ENCODE data around the gene GLIS1. TPM values are rescaled to one million over a fixed set of nuclear protein-coding genes. Genes with fewer than 3 reads are reported as not detected.

Gene GLIS1
- total and polyA plus RNA-seq, 2 of the 8 experiments (the other 6 are each of a cell fraction or from before 2014, with no cell fraction given): 0.15 to 0.22 TPM

GRCh38 chr1:53527368-53527767 lies 211.6 kb downstream of the GLIS1 start:
- Histone ChIP-seq H2BK5ac (ENCODE audit: low read depth, low read length) (no peak overlapping the region), H3K36me3 (ENCODE audit: control insufficient read depth in 2 of 4, insufficient read depth in 4 of 4, low read length in 3 of 4) (no peaks in the 10 kb centered on the region), H2BK20ac (ENCODE audit: low read length) (no peak overlapping the region), H4K8ac (ENCODE audit: extremely low read depth, insufficient read depth, low read length) (no peak overlapping the region), H3K4me2 (ENCODE audit: insufficient read depth in 1 of 2, low read depth in 2 of 2, low read length in 2 of 2) (no peak overlapping the region), H3K27me3 (replicated peaks in 1 of 4; ENCODE audit: control insufficient read depth in 3 of 4, extremely low read depth in 1 of 4, insufficient read depth in 3 of 4, low read length in 3 of 4) (peaks cover 0 to 5% (median 0%) of the 10 kb centered on the region in 4 experiments; a peak in 4 of 7 replicates), H3K4ac (replicated peaks; ENCODE audit: insufficient read length, low read depth, low read length) (no peak overlapping the region), H3K79me1 (ENCODE audit: low read depth, low read length) (no peaks in the 10 kb centered on the region), H2AK5ac (ENCODE audit: low read depth, low read length) (no peak overlapping the region), H3K27ac (ENCODE audit: low read depth, low read length) (no peak overlapping the region), H3K14ac (ENCODE audit: insufficient read length) (no peak overlapping the region), H3K4me3 (ENCODE audit: extremely low read depth in 1 of 4, insufficient read depth in 2 of 4, low read depth in 3 of 4, low read length in 4 of 4) (no peak overlapping the region), H3K4me1 (replicated peaks in 1 of 4; ENCODE audit: control insufficient read depth in 3 of 4, insufficient read depth in 4 of 4, low read length in 3 of 4) (peaks cover 0 to 8% (median 0%) of the 10 kb centered on the region in 4 experiments; a peak in 4 of 7 replicates), H4K91ac (replicated peaks; ENCODE audit: insufficient read length, low read length) (no peak overlapping the region), H3K23me2 (ENCODE audit: low read depth, low read length) (no peaks in the 10 kb centered on the region), H3K23ac (ENCODE audit: insufficient read length) (no peak overlapping the region), H3K9ac (replicated peaks in 1 of 4; ENCODE audit: extremely low read depth in 1 of 4, low read depth in 3 of 4, low read length in 3 of 4) (no peak overlapping the region), H2AFZ (ENCODE audit: low read length) (no peak overlapping the region), H3K9me3 (ENCODE audit: insufficient read depth in 2 of 2, low read depth in 1 of 2, low read length in 1 of 2) (no peaks in the 10 kb centered on the region), H2BK120ac (replicated peaks; ENCODE audit: low read depth, low read length) (no peak overlapping the region), H3K79me2 (ENCODE audit: control insufficient read depth in 1 of 2, insufficient read depth in 2 of 2, low read length in 2 of 2) (no peaks in the 10 kb centered on the region), H3K56ac (replicated peaks; ENCODE audit: insufficient read length, low read depth, low read length) (no peak overlapping the region), H4K5ac (ENCODE audit: insufficient read length, low read depth, low read length) (no peak overlapping the region), H2BK15ac (ENCODE audit: low read length) (no peak overlapping the region), H2BK12ac (ENCODE audit: low read depth, low read length) (no peak overlapping the region), H4K20me1 (replicated peaks in 1 of 2; ENCODE audit: control insufficient read depth in 1 of 2, insufficient read depth in 2 of 2, low read length in 2 of 2) (no peaks in the 10 kb centered on the region), H3K18ac (ENCODE audit: extremely low read depth, low read length) (no peak overlapping the region)
- FAIRE-seq (no peak), DNase-seq (ENCODE audit: low read depth in 1 of 2, low spot score in 2 of 2) (no peak)
- CTCF ChIA-PET (ENCODE audit: partially characterized antibody): interaction anchor here (0.8 to 3.2 kb wide), 11 partner anchors 8 to 189 kb away, joined by 3 to 13 read pairs (median 5); no protein-coding TSS in a partner anchor
- WGBS, 2 experiments (ENCODE audit: extremely low coverage in 1 of 2, insufficient coverage in 1 of 2, insufficient read length in 1 of 2, insufficient replicate concordance in 2 of 2, low coverage in 1 of 2, low lambda C conversion rate in 2 of 2, missing lambda C conversion rate in 1 of 2): 79% methylated on average over 7 of the region's 7 CpGs; no CpG with 5 or more reads in 1 of the 2 experiments
- no peak for TF ChIP-seq SIN3A (conservative IDR thresholded peaks at IDR 0.05 in 1 of 2, IDR thresholded peaks at IDR 0.05 in 1 of 2; ENCODE audit: low read depth in 1 of 2, low read length in 2 of 2)
- peak; percentile 65 for TF ChIP-seq E2F6 (IDR thresholded peaks at IDR 0.05)
- POLR2A ChIA-PET (ENCODE audit: partially characterized antibody): interaction anchor here (1.8 kb wide), 1 partner anchor 9 kb away, joined by 5 read pairs; no protein-coding TSS in a partner anchor

All from H1 (cell line).